NCI-H2227 treated with DMSO at 0.1 percent for 48 hours (cell line): ENCODE data around the gene BCL2L13.
A peak's percentile ranks its signal among the peaks of the same experiment; 100 is the strongest.

Source experiments
- DNase-seq: peaks from one replicate; lab custom pipeline; 2025; lab: John Stamatoyannopoulos, UW

BCL2L13 gene

DNA sequence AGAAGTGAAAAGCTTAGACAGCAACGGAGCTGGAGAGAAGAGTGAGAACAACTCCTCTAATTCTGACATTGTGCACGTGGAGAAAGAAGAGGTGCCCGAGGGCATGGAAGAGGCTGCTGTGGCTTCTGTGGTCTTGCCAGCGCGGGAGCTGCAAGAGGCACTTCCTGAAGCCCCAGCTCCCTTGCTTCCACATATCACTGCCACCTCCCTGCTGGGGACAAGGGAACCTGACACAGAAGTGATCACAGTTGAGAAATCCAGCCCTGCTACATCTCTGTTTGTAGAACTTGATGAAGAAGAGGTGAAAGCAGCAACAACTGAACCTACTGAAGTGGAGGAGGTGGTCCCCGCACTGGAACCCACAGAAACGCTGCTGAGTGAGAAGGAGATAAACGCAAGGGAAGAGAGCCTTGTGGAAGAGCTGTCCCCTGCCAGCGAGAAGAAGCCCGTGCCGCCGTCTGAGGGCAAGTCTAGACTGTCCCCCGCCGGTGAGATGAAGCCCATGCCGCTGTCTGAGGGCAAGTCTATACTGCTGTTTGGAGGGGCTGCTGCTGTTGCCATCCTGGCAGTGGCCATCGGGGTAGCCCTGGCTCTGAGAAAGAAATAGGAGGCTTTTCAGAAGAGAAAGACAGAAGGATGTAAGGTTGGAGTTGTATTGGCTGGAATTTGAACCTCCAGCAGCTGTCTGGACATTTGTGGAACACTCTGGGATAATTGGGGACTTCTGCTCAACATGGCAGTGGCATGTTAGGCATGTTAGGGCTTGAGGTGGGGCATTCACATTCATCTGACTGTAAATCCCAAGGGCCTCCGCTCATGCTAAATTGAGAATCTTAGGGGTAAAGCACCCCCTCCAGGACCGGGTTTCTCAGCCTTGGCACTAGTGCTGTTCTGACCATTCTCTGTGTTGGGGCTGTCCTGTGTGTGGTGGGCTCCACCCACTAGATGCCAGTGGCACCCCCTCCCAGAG lies 88.7 kb downstream of the BCL2L13 start:
- no peak for DNase-seq

- no peak for DNase-seq
Measured at GRCh38 chr22:17728786-17729185, 90.2 kb downstream of the BCL2L13 start.

DNA sequence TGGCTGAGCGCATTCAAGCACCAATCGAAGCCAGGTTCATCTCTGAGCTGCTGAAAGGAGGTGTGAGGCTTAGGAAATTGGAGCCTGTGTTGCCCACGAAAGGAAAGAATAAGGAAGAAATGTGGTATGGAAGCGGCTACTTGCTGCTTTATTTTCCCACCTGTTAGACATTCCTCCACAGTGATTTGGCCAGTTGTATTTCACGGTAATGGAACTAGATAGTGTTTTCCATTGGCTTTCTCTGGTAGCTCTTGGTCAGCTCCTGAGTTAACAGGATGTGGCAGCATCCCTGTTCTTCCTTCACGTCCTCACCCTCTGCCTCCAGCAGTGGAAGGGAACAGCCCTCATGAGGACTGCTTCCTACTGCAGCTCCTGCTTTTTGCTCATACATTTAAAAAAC lies 91.0 kb downstream of the BCL2L13 start:
- DNase-seq = no peak

GRCh38 chr22:17732251-17732854 lies 93.8 kb downstream of the BCL2L13 start:
- peak; percentile 30 for DNase-seq

- DNase-seq = no peak
Measured at GRCh38 chr22:17733466-17733865, 94.9 kb downstream of the BCL2L13 start.

DNA sequence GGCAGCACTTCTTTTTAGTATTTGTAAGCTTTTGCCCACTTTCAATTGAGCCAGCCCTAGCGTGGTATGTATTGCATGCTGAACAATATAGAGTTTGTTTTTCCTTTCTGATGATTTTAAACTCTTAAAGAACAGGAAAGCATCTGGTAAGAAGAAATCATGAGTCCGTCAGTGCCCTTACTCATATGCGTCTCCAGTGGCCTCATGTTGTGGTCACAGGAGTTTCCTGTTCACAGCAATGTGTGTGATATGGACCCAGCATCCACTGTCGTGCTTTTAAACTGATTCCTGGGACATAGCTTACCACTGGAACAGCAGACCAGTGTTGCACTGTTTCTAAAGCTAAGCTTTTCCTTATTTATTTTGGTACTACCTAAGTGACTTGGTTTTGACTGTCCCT lies 95.6 kb downstream of the BCL2L13 start:
- DNase-seq = no peak

DNA sequence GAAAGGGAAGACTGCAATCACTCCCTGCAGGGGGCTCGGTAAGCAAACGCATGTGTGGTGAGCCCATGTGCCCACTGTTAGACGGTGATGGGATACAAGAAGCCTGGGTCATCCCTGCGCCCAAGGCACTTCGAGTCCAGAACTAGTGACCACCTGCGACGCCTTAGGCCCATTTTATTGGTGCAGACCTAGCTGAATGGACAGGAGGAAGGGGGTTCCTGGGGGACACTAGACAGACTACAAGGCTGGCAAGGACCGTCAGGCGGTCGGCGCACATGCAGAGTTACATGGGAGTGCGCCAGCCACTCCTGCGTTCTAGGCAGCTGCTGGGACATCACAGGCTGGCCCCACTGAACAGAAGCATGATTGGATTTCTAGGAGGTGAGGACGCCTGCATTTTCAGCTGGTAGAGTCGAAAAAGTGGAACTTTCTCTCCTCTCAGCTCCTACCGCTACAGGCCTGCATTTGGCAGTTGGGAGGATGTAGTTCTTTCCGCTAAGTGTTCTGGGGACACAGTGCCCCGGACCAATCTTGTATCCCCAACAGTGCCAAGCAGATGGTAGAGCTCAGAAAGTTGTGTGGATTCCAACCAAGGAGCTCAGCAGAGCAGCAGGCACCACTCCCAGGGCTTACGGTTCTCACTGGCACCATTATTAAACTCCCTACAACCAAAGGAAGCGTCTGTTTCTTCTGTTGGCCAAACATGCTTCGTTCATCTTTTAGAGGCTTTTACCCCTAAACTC lies 100.0 kb downstream of the BCL2L13 start:
- DNase-seq = no peak

GRCh38 chr22:17739196-17739975 lies 100.8 kb downstream of the BCL2L13 start:
- DNase-seq = no peak

GRCh38 chr22:17741866-17742526 lies 103.4 kb downstream of the BCL2L13 start:
- no peak for DNase-seq

DNA sequence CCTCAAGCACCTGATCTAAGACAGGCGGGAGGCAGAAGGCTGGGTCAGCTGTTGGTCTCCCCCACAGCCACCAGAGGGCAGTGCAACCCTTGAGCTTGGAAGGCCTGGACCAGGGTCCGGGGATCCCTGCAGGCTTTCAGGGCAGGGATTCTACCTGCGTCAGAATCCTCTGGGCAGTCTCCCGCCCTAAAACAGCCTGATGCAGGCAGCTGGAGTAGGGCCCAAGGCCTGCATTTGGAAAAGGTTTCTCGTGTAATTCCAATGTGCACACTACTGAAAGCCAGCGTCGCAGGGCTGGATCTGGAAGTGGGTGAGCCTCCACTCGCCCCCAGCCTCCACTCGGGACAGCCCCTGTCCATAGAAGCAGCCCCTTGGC lies 104.0 kb downstream of the BCL2L13 start:
- peak; percentile 36 for DNase-seq

GRCh38 chr22:17743661-17744411 lies 105.3 kb downstream of the BCL2L13 start:
- no peak for DNase-seq

DNA sequence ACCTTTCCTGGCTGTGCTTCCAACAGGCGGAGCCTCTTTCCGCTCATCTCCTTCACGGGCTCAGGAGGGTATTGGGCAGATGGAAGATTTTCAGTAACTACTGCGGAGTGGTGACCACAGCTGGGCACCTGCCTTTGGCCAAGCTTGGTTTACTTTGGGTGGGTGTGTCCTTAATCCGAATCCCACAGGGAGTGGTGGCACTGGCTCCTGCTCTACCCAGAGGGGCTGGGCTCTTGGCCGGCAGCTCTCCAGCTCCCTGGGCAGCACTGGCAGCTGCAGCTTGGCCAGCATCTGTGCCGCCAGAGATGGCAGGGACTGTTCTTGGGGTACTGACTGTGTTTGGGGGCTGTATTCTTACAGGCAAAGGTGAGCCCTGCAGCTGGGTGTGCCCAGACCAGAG lies 105.9 kb downstream of the BCL2L13 start:
- DNase-seq = no peak

DNA sequence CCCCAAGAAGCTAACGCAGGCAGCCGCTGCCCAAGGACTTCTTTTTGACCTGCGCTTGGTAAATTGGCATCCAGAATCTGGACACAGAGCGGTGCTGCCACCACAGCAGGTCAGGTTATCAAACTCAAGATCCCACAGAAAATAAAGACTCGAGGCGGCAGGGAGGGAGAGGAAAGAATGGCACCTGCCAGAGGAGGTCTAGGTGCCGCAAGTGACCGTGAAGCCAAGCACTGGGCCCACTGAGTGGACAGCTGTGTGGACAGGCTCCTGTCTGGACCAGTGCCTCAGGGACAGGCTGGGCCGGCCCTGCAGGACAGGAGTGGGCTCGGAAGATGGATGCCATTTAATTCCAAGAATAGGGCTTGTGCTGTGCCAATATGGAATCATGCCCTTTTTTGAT lies 108.4 kb downstream of the BCL2L13 start:
- DNase-seq = no peak

DNA sequence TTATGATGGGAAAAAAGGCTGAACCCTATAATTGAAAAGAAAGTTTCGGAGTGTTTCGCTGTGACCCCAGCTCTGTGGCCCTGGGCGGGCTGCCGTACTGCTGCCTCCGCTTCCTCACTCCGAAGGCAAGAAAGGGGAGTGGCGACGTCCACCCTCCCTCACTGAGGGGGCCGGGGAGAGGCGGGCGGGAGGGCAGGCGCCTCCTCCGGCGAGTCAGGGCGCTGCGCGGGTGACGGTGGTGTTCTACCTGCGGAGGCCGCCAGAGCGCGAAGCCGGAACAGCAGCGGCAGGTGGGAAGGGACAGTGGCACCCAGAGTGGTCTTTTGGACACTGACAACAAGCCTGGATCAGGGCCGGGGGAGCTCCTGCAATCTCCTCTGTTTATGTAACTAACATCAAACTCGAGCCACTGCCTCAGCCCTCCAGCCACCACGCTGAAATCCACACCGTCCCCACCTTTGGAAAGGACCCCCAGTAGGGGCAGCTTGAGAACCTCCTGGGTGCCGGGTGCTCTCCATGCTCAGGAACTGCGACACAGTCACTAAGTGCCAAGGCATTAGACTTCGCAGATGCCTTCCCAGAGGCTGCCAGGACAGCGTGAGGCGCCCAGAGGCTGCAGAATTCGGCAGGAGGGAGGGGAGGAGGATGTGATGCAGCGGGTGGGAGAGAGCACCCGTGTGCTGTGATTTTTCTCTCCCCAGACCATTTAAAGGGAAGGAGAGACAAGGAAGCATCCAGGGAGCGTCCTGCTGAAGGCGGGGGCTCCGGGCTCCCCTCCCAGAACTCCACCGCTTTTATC lies 110.2 kb downstream of the BCL2L13 start:
- DNase-seq = no peak

DNA sequence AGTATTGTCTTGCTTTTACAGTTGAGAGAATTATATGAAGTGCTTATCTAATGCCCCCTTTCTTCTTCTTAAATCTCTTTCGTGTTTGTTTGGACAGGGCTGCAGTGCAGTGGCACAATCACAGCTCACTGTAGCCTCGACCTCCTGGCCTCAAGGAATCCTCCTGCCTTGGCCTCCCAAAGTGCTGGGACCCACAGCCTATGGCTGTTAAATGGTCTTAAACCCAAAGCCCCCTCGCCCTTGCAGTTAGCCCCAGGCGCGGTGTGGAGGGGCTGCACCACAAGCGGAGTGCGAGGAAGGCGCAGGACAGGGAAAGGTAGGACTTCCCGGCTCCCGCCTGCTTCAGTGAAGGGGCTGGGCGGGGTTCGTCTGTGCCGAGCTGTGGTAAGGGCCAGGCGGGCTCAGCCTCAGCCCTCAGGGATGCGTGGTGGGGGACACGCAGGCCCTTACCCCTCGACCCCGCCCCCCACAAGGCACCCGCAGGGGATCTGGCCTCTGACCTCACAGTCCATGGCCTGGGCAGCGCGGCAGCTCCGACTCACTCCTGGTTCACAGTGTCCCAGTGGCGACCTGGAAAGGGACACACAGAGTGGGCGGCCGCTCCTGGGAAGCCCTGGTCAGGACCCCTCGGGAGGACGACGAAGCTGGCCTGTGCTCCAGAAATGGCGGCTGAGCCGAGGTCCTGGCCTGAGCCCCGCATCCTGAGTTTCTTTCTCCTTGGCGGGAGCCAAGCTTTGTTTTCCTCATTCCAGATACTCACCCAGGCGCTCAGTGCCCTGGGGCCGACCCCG lies 111.2 kb downstream of the BCL2L13 start:
- no peak for DNase-seq

DNA sequence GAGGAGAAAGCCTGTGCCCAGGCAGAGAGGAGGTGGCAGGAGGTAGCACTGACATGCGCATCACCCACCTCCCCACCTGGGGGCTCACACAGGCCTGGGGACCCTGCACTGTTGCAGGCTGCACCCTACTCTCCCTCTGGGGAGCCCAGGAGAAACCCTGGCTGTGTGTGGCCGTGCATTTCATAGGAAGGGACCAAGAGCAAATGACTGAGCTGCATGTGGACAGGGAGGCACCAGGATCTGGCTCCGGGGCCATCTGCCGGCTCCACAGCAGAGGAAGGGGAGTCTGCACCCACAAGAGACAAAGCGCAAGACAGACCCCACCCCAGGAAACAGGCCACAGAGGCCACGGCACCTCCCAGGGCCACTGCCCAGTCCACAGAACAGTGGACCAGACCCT lies 113.0 kb downstream of the BCL2L13 start:
- no peak for DNase-seq

DNA sequence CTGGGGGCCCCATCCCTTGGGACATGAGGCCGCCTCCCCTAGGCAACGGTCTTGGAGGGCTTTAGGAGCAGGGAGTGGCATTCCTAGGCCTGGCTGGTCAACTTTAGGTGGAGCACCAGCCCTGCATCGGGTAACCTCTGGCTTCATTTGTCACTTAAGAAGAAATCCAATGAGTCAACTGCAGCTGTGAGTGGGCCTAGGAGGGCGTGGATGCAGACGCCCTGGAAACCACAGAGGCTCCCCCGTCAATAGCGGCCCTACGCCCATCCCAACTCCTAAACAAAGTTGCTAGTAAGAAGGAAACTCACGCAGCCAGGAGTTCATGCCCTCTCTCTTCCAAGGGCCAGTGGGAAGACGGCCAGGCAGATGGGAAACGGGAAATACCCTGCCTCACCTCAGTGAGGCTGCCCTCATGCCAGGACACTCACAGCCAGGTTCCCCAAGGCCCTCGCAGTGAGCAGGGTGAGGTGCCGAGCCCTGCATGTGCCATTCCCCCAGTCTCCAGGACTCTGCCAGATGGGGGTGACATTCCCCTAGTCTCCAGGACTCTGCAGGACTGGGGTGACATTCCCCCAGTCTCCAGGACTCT lies 114.9 kb downstream of the BCL2L13 start:
- DNase-seq = no peak

DNA sequence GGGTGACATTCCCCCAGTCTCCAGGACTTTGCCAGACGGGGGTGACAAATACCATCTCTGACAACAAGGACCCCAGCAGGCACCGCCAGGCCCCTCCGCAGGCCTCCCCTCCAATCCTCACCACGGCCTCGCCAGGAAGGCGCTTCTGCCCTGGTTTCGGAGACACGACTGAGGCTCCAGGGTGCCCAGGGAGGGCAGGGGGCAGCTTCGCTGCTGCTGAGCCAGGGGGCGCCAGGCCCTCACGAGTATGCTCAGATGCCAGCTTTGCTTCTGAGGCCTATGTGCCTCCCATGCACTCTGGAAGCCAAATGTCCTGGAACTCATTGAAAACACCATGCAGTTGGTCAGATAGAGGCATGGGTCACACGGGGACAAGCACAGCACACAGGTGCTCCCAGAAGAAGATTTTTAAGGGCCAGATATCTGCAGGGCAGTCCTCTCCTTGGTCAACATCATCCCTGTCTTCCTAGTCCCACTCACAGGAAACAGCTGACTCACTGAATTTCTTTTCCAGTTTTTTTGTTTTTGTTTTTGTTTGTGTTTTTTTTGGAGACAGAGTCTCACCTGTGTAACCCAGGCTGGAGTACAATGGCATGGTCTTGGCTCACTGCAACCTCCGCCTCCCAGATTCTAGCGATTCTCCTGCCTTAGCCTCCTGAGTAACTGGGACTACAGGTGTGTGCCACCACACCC lies 115.8 kb downstream of the BCL2L13 start:
- no peak for DNase-seq
